Smooth muscle cell of the brain vasculature (primary cell): Measurements from ENCODE around the gene ATG7.

Experiments
- DNase-seq: peaks from one replicate; pipeline ENCODE4 v3.0.0-alpha.2; 2012; ENCODE audit warnings: low read depth, low spot score

Gene ATG7

GRCh38 chr3:11536936-11537612 lies 264.9 kb downstream of the ATG7 start:
- DNase-seq: no peak

- DNase-seq: no peak
Measured at GRCh38 chr3:11538581-11538980, 266.4 kb downstream of the ATG7 start.

GRCh38 chr3:11539218-11539617 lies 267.0 kb downstream of the ATG7 start:
- no peak for DNase-seq

- no peak for DNase-seq
Measured at GRCh38 chr3:11539677-11540076, 267.5 kb downstream of the ATG7 start.

- no peak for DNase-seq
Measured at GRCh38 chr3:11541321-11542303, 269.4 kb downstream of the ATG7 start.

GRCh38 chr3:11542551-11542950 lies 270.4 kb downstream of the ATG7 start:
- DNase-seq: no peak

- no peak for DNase-seq
Measured at GRCh38 chr3:11543141-11543947, 271.1 kb downstream of the ATG7 start.

GRCh38 chr3:11543948-11544387 lies 271.8 kb downstream of the ATG7 start:
- DNase-seq: no peak

- no peak for DNase-seq
Measured at GRCh38 chr3:11544412-11545181, 272.4 kb downstream of the ATG7 start.

- DNase-seq: no peak
Measured at GRCh38 chr3:11545186-11545851, 273.1 kb downstream of the ATG7 start.

GRCh38 chr3:11546657-11547302 lies 274.6 kb downstream of the ATG7 start:
- DNase-seq: no peak

- DNase-seq: no peak
Measured at GRCh38 chr3:11547498-11547897, 275.3 kb downstream of the ATG7 start.

- DNase-seq: peak; percentile 81
Measured at GRCh38 chr3:11548721-11549131, 276.5 kb downstream of the ATG7 start.

- DNase-seq: no peak
Measured at GRCh38 chr3:11549580-11550140, 277.5 kb downstream of the ATG7 start.

- DNase-seq: no peak
Measured at GRCh38 chr3:11551036-11551435, 278.8 kb downstream of the ATG7 start.

GRCh38 chr3:11552289-11553264 lies 280.4 kb downstream of the ATG7 start:
- no peak for DNase-seq

- peak; percentile 72 for DNase-seq
Measured at GRCh38 chr3:11553436-11554235, 281.4 kb downstream of the ATG7 start.

- no peak for DNase-seq
Measured at GRCh38 chr3:11554236-11554610, 282.0 kb downstream of the ATG7 start.
